Lower leg skin (tissue), 4 donors: ENCODE data around the gene B3GALT6. TPM values are rescaled to one million over a fixed set of nuclear protein-coding genes. Genes with fewer than 3 reads are reported as not detected.

Experiments used
- DNase-seq, 2 donors: peaks; one replicate each; pipeline ENCODE4 v3.0.0-alpha.2; 2019; ENCODE audit warnings: low spot score in 2 of 2
- H3K4me3 ChIP-seq: fragments of 200-600 bp; sonication (generic); 2 replicates; pipeline ENCODE4 v1.5.1; 2017; ENCODE audit warnings: mild to moderate bottlenecking, low read depth; ENCODE audit not compliant: poor library complexity, severe bottlenecking
- CTCF ChIP-seq, 3 donors: fragments of 450-650 bp; IDR thresholded peaks; one replicate each; pipeline ENCODE4 v1.5.1; 2016; ENCODE audit warnings: antibody characterized with exemption in 3 of 3, mild to moderate bottlenecking in 3 of 3, moderate library complexity in 2 of 3
- POLR2A ChIP-seq, 2 donors: fragments of 450-650 bp; IDR thresholded peaks; one replicate each; pipeline ENCODE4 v1.6.1; 2016 to 2017; ENCODE audit warnings: antibody characterized with exemption in 2 of 2, mild to moderate bottlenecking in 1 of 2, moderate library complexity in 1 of 2
- WGBS, 2 donors: methylation state at CpG; one replicate each; pipeline ENCODE4 v1.1.5; 2018; 5-methylcytosine and 5-hydroxymethylcytosine counted together
- intact Hi-C: fragments of 100-400 bp; cut with DNase I; formaldehyde crosslinking; loops from one replicate; pipeline ENCODE4 v1.15.0; 2023; ENCODE audit warnings: low total_unique reads
- total RNA-seq, 4 donors: library from RNA; depleted of rRNA; stranded (reverse); fragments of >200 nt; gene quantifications; one replicate each; pipeline ENCODE4 v1.1.0, GENCODE V29; 2016

The B3GALT6 gene
- total RNA-seq, 4 donors from 2014 or later, result 12.8 to 26.1 (median 18.9) TPM

DNA sequence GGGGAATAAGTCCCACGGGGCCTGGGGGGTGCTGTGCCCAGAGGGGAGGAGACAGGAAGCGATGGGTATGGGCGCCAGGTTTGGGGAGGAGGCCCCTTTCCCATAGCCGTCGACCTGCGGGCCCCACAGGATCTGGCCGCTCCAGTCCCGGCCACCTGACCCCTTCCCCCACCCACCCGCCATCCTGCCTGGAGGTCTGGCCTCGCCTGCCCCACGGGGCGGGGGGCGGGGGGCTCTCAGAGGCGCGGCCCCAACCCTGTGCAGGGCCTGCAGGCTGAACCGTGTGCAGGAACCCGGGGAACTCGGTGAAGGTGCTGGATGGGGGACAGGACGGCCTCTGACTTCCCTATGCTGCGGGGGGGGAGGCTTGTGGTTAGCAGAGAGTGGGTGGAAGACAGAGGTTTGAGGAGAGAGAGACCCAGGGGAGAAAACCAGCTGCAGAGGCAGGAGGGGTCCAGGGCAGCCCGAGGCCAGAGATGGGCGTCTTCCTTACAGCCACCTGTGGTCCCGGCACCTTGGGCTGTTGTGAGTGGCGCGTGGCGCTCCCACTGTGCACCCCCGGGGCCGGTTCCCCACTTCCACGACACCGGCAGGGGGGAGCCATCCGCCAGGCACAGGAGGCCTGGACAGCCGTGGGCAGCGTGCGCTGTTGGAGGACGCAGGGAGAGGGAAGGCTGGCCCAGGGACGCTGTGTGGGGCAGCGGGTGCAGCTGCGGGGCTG, 23.2 kb upstream of the B3GALT6 start:
- H3K4me3 ChIP-seq, result no peak overlapping the region
- WGBS, 2 donors, result 49 to 50% methylated on average over 31 to 37 of the region's 38 CpGs
- no peak for TF ChIP-seq POLR2A (IDR thresholded peaks at IDR 0.05)
- TF ChIP-seq CTCF (IDR thresholded peaks at IDR 0.05), result no peak

GRCh38 chr1:1210726-1211540, 21.1 kb upstream of the B3GALT6 start:
- no peak for DNase-seq
- H3K4me3 ChIP-seq, result no peak overlapping the region
- intact Hi-C loops, result no loop called here
- no peak for TF ChIP-seq POLR2A (IDR thresholded peaks at IDR 0.05)
- TF ChIP-seq CTCF (IDR thresholded peaks at IDR 0.05), result no peak
- WGBS, 2 donors, result 85 to 93% methylated on average over 21 to 31 of the region's 31 CpGs

More for the DNA sequence above, 23.2 kb upstream of the B3GALT6 start:
- DNase-seq, result no peak
- intact Hi-C loops, result no loop called here

- no peak for DNase-seq
- 83 to 84% methylated on average over 19 to 25 of the region's 28 CpGs for WGBS, 2 donors
- intact Hi-C loops, result no loop called here
- H3K4me3 ChIP-seq, result no peak overlapping the region
- TF ChIP-seq POLR2A (IDR thresholded peaks at IDR 0.05) (no peak), CTCF (IDR thresholded peaks at IDR 0.05) (no peak)
These were observed 20.2 kb upstream of the B3GALT6 start for GRCh38 chr1:1211541-1212441.

- 33 to 51% methylated on average over 2 to 16 of the region's 24 CpGs for WGBS, 2 donors
- intact Hi-C loops, result no loop called here
- no peak for TF ChIP-seq CTCF (IDR thresholded peaks at IDR 0.05)
- TF ChIP-seq POLR2A (IDR thresholded peaks at IDR 0.05), result no peak
- no peak overlapping the region for H3K4me3 ChIP-seq
- no peak for DNase-seq
These were observed 19.2 kb upstream of the B3GALT6 start for GRCh38 chr1:1212780-1213344.
